ENCODE results near the gene MUC6.

MUC6 gene

GRCh38 chr11:965206-965775, 71.2 kb downstream of the MUC6 start:
- no peak for DNase-seq (ENCODE audit: low read depth)
- no peak overlapping the region for H3K4me3 ChIP-seq (ENCODE audit: low read depth, low read length)
- TF ChIP-seq CTCF (IDR thresholded peaks at IDR 0.05; ENCODE audit: low read depth, low read length, missing control alignments) = no peak

- no peak for TF ChIP-seq CTCF (IDR thresholded peaks at IDR 0.05; ENCODE audit: low read depth, low read length, missing control alignments)
- H3K4me3 ChIP-seq (ENCODE audit: low read depth, low read length) = no peak overlapping the region
- DNase-seq (ENCODE audit: low read depth) = no peak
Observed at GRCh38 chr11:963852-964251, 72.7 kb downstream of the MUC6 start.

Measured in GM12864 (cell line).